ENCODE data around the gene UBR3. TPM values are rescaled to one million over a fixed set of nuclear protein-coding genes. Genes with fewer than 3 reads are reported as not detected.

The UBR3 gene
- total RNA-seq, 6 experiments from 2014 or later: 30.1 to 46.3 (median 40.5) TPM

DNA sequence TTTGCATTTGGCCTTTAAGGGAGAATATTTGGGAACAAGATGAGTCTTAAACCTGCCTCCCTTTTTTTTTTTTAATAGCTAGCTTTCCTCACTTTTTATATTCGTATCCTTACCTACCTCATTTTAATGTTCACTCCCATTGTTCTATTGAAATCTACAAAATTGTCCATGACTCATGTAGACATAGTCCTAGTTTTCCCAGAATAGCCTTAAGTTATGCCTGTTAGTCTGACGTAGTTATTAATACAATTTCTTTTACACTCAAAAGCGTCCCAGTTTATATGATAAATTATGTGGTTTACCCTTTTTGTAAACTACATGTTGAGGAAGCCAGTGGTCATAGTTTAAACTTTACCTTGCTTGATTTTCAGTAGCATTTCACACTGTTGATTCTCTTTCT is 73.4 kb downstream of the UBR3 start:
- TF ChIP-seq, protein P1, sequence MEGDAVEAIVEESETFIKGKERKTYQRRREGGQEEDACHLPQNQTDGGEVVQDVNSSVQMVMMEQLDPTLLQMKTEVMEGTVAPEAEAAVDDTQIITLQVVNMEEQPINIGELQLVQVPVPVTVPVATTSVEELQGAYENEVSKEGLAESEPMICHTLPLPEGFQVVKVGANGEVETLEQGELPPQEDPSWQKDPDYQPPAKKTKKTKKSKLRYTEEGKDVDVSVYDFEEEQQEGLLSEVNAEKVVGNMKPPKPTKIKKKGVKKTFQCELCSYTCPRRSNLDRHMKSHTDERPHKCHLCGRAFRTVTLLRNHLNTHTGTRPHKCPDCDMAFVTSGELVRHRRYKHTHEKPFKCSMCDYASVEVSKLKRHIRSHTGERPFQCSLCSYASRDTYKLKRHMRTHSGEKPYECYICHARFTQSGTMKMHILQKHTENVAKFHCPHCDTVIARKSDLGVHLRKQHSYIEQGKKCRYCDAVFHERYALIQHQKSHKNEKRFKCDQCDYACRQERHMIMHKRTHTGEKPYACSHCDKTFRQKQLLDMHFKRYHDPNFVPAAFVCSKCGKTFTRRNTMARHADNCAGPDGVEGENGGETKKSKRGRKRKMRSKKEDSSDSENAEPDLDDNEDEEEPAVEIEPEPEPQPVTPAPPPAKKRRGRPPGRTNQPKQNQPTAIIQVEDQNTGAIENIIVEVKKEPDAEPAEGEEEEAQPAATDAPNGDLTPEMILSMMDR (IDR thresholded peaks at IDR 0.05): no peak
- DNase-seq: no peak
- Mint-ChIP-seq H3K9me3 (no peaks in the 10 kb centered on the region), H3K36me3 (ENCODE audit: low read depth) (no peaks in the 10 kb centered on the region), H3K27me3 (ENCODE audit: insufficient read depth) (no peaks in the 10 kb centered on the region; the same call in 1 of the 2 replicates), H3K4me3 (no peak overlapping the region), H3K27ac (no peak overlapping the region), H3K4me1 (ENCODE audit: low read depth) (peaks cover 2% of the 10 kb centered on the region)

DNA sequence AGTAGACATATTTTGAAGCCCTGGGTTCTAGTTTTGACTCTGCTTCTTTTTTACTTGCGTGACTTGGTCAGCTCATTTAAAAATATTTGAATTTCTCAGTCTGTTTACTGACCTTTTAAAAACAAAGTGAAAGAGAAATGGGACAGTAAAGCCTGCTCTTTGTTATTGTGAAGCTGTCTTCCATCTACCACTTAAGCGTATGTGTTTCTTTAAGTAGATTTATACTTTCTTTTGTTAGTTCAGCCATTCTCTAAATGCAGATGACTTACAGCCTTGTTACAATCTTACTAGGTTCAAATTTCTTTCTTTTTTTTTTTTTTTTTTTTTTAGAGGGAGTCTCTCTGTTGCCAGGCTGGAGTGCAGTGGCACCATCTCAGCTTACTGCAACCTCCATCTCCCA is 79.5 kb downstream of the UBR3 start:
- Mint-ChIP-seq H3K4me1 (ENCODE audit: low read depth) (0 out of 2 replicates have a peak, but pooled peaks cover 5% of the 10 kb centered on the region), H3K4me3 (no peak overlapping the region)

DNA sequence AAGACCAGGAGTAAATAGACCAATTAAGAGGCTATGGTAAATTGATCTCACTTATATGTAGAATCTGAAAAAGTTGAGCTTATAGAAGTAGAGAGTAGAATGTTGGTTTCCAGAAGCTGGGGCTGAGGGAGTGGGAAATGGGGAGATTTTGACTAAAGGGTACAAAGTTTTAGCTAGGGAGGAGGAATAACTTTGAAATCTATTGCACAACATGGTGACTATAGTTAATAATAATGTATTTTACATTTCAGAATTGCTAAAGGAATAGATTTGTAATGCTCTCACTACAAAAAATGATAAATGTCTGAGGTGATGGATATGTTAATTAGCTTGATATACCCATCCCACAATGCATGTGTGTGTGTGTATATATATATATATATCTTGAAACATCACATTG is 82.1 kb downstream of the UBR3 start:
- peaks cover 5% of the 10 kb centered on the region for H3K36me3 Mint-ChIP-seq (ENCODE audit: low read depth)
- H3K4me1 Mint-ChIP-seq (ENCODE audit: low read depth): 0 out of 2 replicates have a peak, but pooled peaks cover 5% of the 10 kb centered on the region
- TF ChIP-seq, protein P1 (IDR thresholded peaks at IDR 0.05): no peak
- H3K4me3 Mint-ChIP-seq: no peak overlapping the region
- no peaks in the 10 kb centered on the region for H3K27me3 Mint-ChIP-seq (ENCODE audit: insufficient read depth)
- H3K9me3 Mint-ChIP-seq: no peaks in the 10 kb centered on the region
- peak overlapping the region; percentile 4; the same call in 1 of the 2 replicates for H3K27ac Mint-ChIP-seq
- DNase-seq: no peak

More for the DNA sequence above, 79.5 kb downstream of the UBR3 start:
- TF ChIP-seq, protein P1 (IDR thresholded peaks at IDR 0.05): no peak
- Mint-ChIP-seq H3K9me3 (no peaks in the 10 kb centered on the region), H3K27ac (no peak overlapping the region), H3K36me3 (ENCODE audit: low read depth) (peaks cover 5% of the 10 kb centered on the region), H3K27me3 (ENCODE audit: insufficient read depth) (no peaks in the 10 kb centered on the region)
- no peak for DNase-seq

DNA sequence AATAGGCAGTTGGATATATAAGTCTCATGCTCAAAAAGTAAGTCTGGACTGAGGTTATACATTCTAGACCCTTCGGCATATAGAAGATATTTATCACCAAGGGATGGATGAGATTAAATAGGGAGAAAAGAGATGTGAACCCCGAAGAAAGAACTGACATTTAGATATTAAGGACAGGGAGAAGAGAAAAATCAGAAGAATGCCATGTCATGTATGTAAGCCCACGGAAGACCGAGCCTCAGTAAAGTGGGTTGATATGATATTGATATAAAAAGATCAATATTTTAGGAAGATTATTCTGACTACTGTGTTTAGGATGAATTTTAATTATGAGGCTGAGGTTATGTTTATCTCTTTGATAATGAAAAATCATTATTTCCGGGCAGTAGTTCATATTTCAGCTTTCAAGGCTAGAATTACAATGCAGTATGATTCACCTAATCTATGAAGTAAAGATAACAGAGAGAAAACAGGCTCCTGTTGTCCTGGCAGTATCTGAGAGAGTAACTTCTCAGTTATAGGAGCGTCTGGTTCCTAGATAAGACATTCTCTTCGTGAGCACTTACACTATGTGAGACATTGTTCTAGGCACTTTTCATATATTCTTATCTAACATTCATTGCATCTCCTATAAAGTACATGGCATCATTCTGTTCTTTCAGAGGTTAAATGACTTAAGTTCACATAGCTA is 83.0 kb downstream of the UBR3 start:
- TF ChIP-seq, protein P1 (IDR thresholded peaks at IDR 0.05): no peak
- H3K36me3 Mint-ChIP-seq (ENCODE audit: low read depth): peaks cover 5% of the 10 kb centered on the region

DNA sequence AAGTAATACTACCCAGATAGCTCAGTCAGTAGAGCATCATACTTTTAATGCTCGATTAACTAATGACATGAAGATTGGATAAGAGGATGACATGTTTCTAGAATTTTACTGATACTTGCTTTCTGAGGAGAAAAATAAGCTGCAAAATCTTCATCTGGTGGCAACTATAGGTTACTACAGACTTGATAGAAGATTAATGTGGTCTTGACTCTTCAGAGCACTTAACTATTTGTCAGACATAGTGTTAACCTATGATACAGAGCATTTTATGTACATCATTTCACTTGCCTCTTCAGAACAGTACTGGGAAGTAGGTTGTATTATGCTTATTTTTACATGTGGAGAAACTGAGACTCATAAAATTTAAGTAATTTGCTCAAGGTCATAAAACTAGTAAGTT is 83.9 kb downstream of the UBR3 start:
- no peaks in the 10 kb centered on the region for H3K27me3 Mint-ChIP-seq (ENCODE audit: insufficient read depth)
- DNase-seq: no peak
- no peak overlapping the region for H3K27ac Mint-ChIP-seq
- peaks cover 12% of the 10 kb centered on the region for H3K36me3 Mint-ChIP-seq (ENCODE audit: low read depth)
- H3K9me3 Mint-ChIP-seq: no peaks in the 10 kb centered on the region
- H3K4me1 Mint-ChIP-seq (ENCODE audit: low read depth): 0 out of 2 replicates have a peak, but pooled peaks cover 5% of the 10 kb centered on the region
- TF ChIP-seq, protein P1 (IDR thresholded peaks at IDR 0.05): peak; percentile 30; the same call in 1 of the 2 replicates
- no peak overlapping the region for H3K4me3 Mint-ChIP-seq

More for the DNA sequence above, 83.0 kb downstream of the UBR3 start:
- H3K4me1 Mint-ChIP-seq (ENCODE audit: low read depth): 0 out of 2 replicates have a peak, but pooled peaks cover 5% of the 10 kb centered on the region
- DNase-seq: no peak
- H3K27ac Mint-ChIP-seq: no peak overlapping the region; the same call in 1 of the 2 replicates
- H3K4me3 Mint-ChIP-seq: no peak overlapping the region
- H3K9me3 Mint-ChIP-seq: no peaks in the 10 kb centered on the region
- H3K27me3 Mint-ChIP-seq (ENCODE audit: insufficient read depth): no peaks in the 10 kb centered on the region

Data from HFFc6 (cell line).